SK-N-SH (cell line): ENCODE data around the gene CDK11B. TPM values are rescaled to one million over a fixed set of nuclear protein-coding genes. Genes with fewer than 3 reads are reported as not detected.

Experiments
- CTCF ChIA-PET: fragments of 300-600, 350-600 bp; formaldehyde crosslinking; extraction: SDS; loops from one replicate; lab custom pipeline; 2021; lab: Yijun Ruan, JAX
- POLR2A ChIA-PET: fragments of 350-600 bp; sonication (Branson Sonifier 250); formaldehyde crosslinking; extraction: SDS; loops from one replicate; lab custom pipeline; 2020; ENCODE audit warnings: antibody characterized with exemption, inconsistent platforms; lab: Yijun Ruan, JAX
- DNase-seq: peaks from one replicate; pipeline ENCODE4 v3.0.0; 2012
- H2AFZ ChIP-seq: fragments of 200-600 bp; sonication (generic); 2 replicates; pipeline ENCODE4 v1.8.1; 2016; ENCODE audit warnings: antibody characterized with exemption, mild to moderate bottlenecking, low read depth
- H3F3A ChIP-seq: fragments of 200-600 bp; sonication (generic); replicated peaks from 2 replicates; pipeline ENCODE3; 2016; ENCODE audit warnings: antibody characterized with exemption, mild to moderate bottlenecking; ENCODE audit not compliant: insufficient read depth
- H3K27ac ChIP-seq, 2 experiments: fragments of 200-500 bp in 1 of 2; fragments of 200-600 bp in 1 of 2; sonication (Bioruptor generic) in 1 of 2; sonication (generic), shearing (Covaris generic) in 1 of 2; 2 replicates each; pipeline versions ENCODE4 v1.5.1 to v1.6.1; 2014 to 2016; ENCODE audit warnings: low read depth in 2 of 2, inconsistent platforms in 1 of 2, low read length in 1 of 2, mild to moderate bottlenecking in 1 of 2, mixed read lengths in 1 of 2
- H3K27me3 ChIP-seq: fragments of 200-600 bp; sonication (generic), shearing (Covaris generic); 2 replicates; pipeline ENCODE4 v1.6.1; 2016; ENCODE audit warnings: mixed run types; ENCODE audit not compliant: insufficient read depth
- H3K36me3 ChIP-seq, 2 experiments: fragments of 200-500 bp in 1 of 2; fragments of 200-600 bp in 1 of 2; sonication (Bioruptor generic) in 1 of 2; sonication (generic) in 1 of 2; replicated peaks in 1 of 2; 2 replicates each; pipeline versions ENCODE3 to v1.5.1; 2014 to 2016; ENCODE audit warnings: low read length in 1 of 2, mild to moderate bottlenecking in 1 of 2; ENCODE audit not compliant: insufficient read depth in 2 of 2, control insufficient read depth in 1 of 2
- H3K4me1 ChIP-seq, 2 experiments: fragments of 200-500 bp in 1 of 2; fragments of 200-600 bp in 1 of 2; sonication (Bioruptor generic) in 1 of 2; sonication (generic), shearing (Covaris generic) in 1 of 2; 2 replicates each; pipeline versions ENCODE4 v1.5.1 to v1.6.1; 2014 to 2016; ENCODE audit warnings: low read depth in 1 of 2, low read length in 1 of 2, mixed run types in 1 of 2; ENCODE audit not compliant: insufficient read depth in 2 of 2, control insufficient read depth in 1 of 2
- H3K4me2 ChIP-seq: fragments of 200-600 bp; sonication (generic), shearing (Covaris generic); 2 replicates; pipeline ENCODE4 v1.6.1; 2017; ENCODE audit warnings: mixed run types
- H3K4me3 ChIP-seq, 2 experiments: fragments of 200-500 bp in 1 of 2; fragments of 200-600 bp in 1 of 2; sonication (Bioruptor generic) in 1 of 2; sonication (generic), shearing (Covaris generic) in 1 of 2; 2 replicates each; pipeline versions ENCODE4 v1.5.1 to v1.8.1; 2014 to 2016; ENCODE audit warnings: low read depth in 2 of 2, inconsistent platforms in 1 of 2, low read length in 1 of 2, mild to moderate bottlenecking in 1 of 2, mixed read lengths in 1 of 2, moderate library complexity in 1 of 2
- H3K79me2 ChIP-seq: fragments of 200-600 bp; sonication (generic); 2 replicates; pipeline ENCODE4 v1.8.1; 2017; ENCODE audit warnings: mild to moderate bottlenecking; ENCODE audit not compliant: insufficient read depth
- H3K9ac ChIP-seq: fragments of 200-600 bp; sonication (generic); 2 replicates; pipeline ENCODE4 v1.6.1; 2017; ENCODE audit warnings: mixed run types
- H3K9me2 ChIP-seq: fragments of 200-600 bp; sonication (generic); 2 replicates; pipeline ENCODE4 v1.6.1; 2017; ENCODE audit warnings: mixed run types
- H3K9me3 ChIP-seq: fragments of 200-600 bp; sonication (generic); 2 replicates; pipeline ENCODE4 v1.6.1; 2017; ENCODE audit warnings: mixed run types, mild to moderate bottlenecking, moderate library complexity
- H4K20me1 ChIP-seq: fragments of 200-600 bp; sonication (generic); 2 replicates; pipeline ENCODE4 v1.6.1; 2017; ENCODE audit warnings: mild to moderate bottlenecking, mixed run types; ENCODE audit not compliant: insufficient read depth
- CHD2 ChIP-seq: fragments of 150-350 bp; IDR thresholded peaks from 2 replicates; pipeline ENCODE4 v1.6.1; 2018; ENCODE audit warnings: low read length; ENCODE audit not compliant: partially characterized antibody
- CTCF ChIP-seq: fragments of 200-600 bp; sonication (generic); IDR thresholded peaks from 2 replicates; pipeline ENCODE4 v1.6.1; 2017; ENCODE audit warnings: antibody characterized with exemption, mild to moderate bottlenecking, moderate library complexity
- ELF1 ChIP-seq: IDR thresholded peaks from 2 replicates; pipeline ENCODE4 v1.4.0; 2012
- EP300 ChIP-seq, 2 experiments: IDR thresholded peaks; 2 replicates each; pipeline versions ENCODE4 v1.4.0 to v1.6.1; 2012; ENCODE audit warnings: borderline replicate concordance in 1 of 2, low read depth in 1 of 2, low read length in 1 of 2
- EZH2phosphoT487 ChIP-seq: fragments of 200-600 bp; sonication (generic); IDR thresholded peaks from 2 replicates; pipeline ENCODE4 v1.6.1; 2017; ENCODE audit warnings: low read depth, mixed run types, mild to moderate bottlenecking, antibody characterized with exemption, moderate library complexity, borderline replicate concordance
- FOSL2 ChIP-seq: IDR thresholded peaks from 2 replicates; pipeline ENCODE4 v1.4.0; 2012; ENCODE audit warnings: low read depth, mild to moderate bottlenecking, moderate library complexity, borderline replicate concordance
- FOXJ3 ChIP-seq: sonication (generic); formaldehyde crosslinking; IDR thresholded peaks from 2 replicates; pipeline ENCODE4 v1.5.1; 2020; ENCODE audit warnings: mild to moderate bottlenecking, missing genetic modification reagents
- GABPA ChIP-seq: IDR thresholded peaks from 2 replicates; pipeline ENCODE4 v1.4.0; 2012; ENCODE audit warnings: low read depth, mild to moderate bottlenecking
- IRF3 ChIP-seq: fragments of 150-350 bp; IDR thresholded peaks from 2 replicates; pipeline ENCODE4 v1.6.1; 2016; ENCODE audit warnings: mild to moderate bottlenecking, low read depth, low read length
- NFIC ChIP-seq: IDR thresholded peaks from 2 replicates; pipeline ENCODE4 v1.4.0; 2012; ENCODE audit warnings: borderline replicate concordance
- NRF1 ChIP-seq: IDR thresholded peaks from 2 replicates; pipeline ENCODE4 v1.6.1; 2012; ENCODE audit warnings: low read depth, mild to moderate bottlenecking, low read length
- RXRA ChIP-seq: IDR thresholded peaks from 2 replicates; pipeline ENCODE4 v1.4.0; 2012; ENCODE audit warnings: low read depth, mild to moderate bottlenecking, borderline replicate concordance
- SIN3A ChIP-seq: IDR thresholded peaks from 2 replicates; pipeline ENCODE4 v1.6.1; 2012; ENCODE audit warnings: low read depth, mild to moderate bottlenecking, low read length, moderate library complexity, borderline replicate concordance
- TEAD4 ChIP-seq: IDR thresholded peaks from 2 replicates; pipeline ENCODE4 v1.4.0; 2012; ENCODE audit warnings: mild to moderate bottlenecking, borderline replicate concordance; ENCODE audit not compliant: insufficient read depth
- USF1 ChIP-seq: IDR thresholded peaks from 2 replicates; pipeline ENCODE4 v1.4.0; 2012; ENCODE audit warnings: low read depth, borderline replicate concordance
- USF2 ChIP-seq: fragments of 150-350 bp; IDR thresholded peaks from 2 replicates; pipeline ENCODE4 v1.6.1; 2017; ENCODE audit warnings: antibody characterized with exemption, low read length, low read depth, borderline replicate concordance
- WGBS: methylation state at CpG from one replicate; pipeline ENCODE4 v1.1.6; 2017; ENCODE audit warnings: low lambda C conversion rate; 5-methylcytosine and 5-hydroxymethylcytosine counted together
- polyA plus RNA-seq, 3 experiments: library from polyadenylated mRNA; depleted of rRNA; stranded (reverse); fragments of >200 nt; gene quantifications; 2 replicates each; pipeline ENCODE4 v1.2.3, GENCODE V29; 2012
- TF ChIP-seq, protein P1 (sequence below): IDR thresholded peaks from 2 replicates; pipeline ENCODE4 v1.4.0; 2012; ENCODE audit warnings: low read depth

CDK11B gene
- polyA plus RNA-seq, 1 of the 3 experiments (the other 2 are of a cell fraction): 15.0 TPM

DNA sequence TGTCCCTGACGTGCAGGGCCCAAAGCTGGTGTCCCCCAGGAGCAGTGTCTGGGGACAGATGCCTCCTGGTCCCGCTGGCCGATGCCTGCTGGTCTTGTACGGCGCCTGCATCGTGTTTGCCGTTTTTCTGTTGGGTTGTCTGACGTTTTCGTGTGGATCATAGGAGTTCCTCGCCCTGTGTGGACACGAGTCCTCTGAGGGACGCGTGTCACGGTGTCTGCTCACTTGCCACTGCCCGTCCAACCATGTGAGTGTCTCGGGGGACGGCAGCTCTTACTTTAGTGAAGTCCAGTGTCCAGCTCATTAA, 36.1 kb downstream of the CDK11B start:
- ChIA-PET CTCF (no interaction called here), POLR2A (no interaction called here)
- DNase-seq: no peak
- Histone ChIP-seq H3K27me3 (no peaks in the 10 kb centered on the region), H3K36me3 (peaks cover 2 to 5% of the 10 kb centered on the region in 2 experiments), H2AFZ (no peak overlapping the region), H3K9me2 (no peaks in the 10 kb centered on the region), H3K27ac (no peak overlapping the region), H3F3A (no peaks in the 10 kb centered on the region), H4K20me1 (no peaks in the 10 kb centered on the region), H3K4me1 (no peaks in the 10 kb centered on the region; a peak in 1 of 4 replicates), H3K4me3 (no peak overlapping the region), H3K9me3 (no peaks in the 10 kb centered on the region), H3K4me2 (no peak overlapping the region), H3K9ac (no peak overlapping the region), H3K79me2 (peaks cover 15% of the 10 kb centered on the region; the same call in 1 of the 2 replicates)
- 97% methylated on average over 3 of the region's 17 CpGs for WGBS
- TF ChIP-seq NRF1 (no peak), CHD2 (no peak), CTCF (no peak), EP300 (IDR thresholded peaks at IDR 0.05; ENCODE audit: borderline replicate concordance in 1 of 2, low read depth in 1 of 2, low read length in 1 of 2) (no peak), SIN3A (no peak), GABPA (no peak), FOXJ3 (CRISPR knock-in tag) (no peak), FOSL2 (no peak), TEAD4 (no peak), NFIC (no peak), ELF1 (no peak), EZH2phosphoT487 (no peak), IRF3 (no peak), USF1 (no peak), RXRA (no peak), USF2 (no peak)
- TF ChIP-seq, protein P1, sequence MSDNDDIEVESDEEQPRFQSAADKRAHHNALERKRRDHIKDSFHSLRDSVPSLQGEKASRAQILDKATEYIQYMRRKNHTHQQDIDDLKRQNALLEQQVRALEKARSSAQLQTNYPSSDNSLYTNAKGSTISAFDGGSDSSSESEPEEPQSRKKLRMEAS: no peak
